Activated T-helper 9 cell treated with anti-CD3 and anti-CD28 coated beads, Interleukin-2, amount 50 U/mL, for 16 hours (primary cell): ENCODE measurements around the gene FAM151B.
"Not testable (repeated sequence)": the region's sequence is repeated elsewhere in the genome, so short reads cannot be mapped to it uniquely, and the experiment has no call there.

Experiments
- DNase-seq: peaks from one replicate; pipeline ENCODE4 v3.0.0-alpha.2; 2020; ENCODE audit warnings: low read depth

The FAM151B gene

DNA sequence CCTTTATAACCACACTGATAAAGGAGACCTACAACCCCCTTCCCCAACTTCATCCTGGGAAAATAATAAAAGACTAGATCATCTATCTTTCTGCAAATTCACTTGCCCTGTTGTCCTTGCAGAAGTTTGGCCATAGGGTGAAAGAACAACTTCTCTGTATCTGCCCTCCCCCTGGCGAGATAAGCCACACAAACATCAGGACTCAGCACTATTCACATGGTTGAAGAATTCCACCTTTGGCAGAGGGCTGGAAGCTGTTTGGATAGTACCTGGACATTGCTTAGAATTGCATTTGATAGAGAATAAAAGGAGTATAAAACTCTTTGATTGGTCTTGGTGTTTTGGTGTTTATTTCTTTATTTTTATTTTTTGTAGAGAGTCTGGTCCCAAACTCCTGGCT is 16.9 kb downstream of the FAM151B start:
- DNase-seq: no peak

DNA sequence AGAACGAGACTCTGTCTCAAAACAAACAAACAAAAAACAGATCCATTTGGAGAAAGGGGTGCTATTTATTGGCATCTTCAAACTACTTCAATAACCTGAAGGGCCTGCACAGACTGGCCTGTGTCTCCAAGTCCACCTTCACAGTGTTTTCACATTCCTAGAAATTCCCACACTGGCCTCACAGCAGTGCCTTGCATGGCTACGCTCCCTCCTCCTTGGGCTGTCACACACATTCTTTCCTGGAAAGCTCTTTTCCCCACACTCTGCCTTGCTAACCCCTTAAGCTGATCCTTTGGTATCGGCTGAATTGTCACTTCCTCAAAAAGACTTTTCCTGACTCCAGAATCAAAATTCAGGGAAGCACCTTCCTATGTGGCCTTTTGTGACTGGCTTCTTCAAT is 19.8 kb downstream of the FAM151B start:
- no peak for DNase-seq

DNA sequence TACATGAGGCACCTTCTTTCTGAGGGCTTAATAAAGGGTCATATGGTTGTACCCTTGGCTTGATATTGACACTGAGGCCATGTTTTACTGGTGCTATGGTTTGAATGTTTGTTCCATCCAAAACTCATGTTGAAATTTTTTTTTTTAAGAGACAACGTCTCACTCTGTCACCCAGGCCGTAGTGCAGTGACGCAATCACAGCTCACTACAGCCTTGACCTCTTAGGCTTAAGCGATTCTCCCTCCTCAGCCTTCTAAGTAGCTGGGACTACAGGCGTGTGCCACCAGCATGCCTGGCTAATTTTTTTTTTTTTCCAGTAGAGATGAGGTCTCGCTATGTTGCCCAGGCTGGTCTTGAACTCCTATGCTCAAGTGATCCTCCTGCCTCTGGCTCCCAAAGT is 20.9 kb downstream of the FAM151B start:
- no peak for DNase-seq

DNA sequence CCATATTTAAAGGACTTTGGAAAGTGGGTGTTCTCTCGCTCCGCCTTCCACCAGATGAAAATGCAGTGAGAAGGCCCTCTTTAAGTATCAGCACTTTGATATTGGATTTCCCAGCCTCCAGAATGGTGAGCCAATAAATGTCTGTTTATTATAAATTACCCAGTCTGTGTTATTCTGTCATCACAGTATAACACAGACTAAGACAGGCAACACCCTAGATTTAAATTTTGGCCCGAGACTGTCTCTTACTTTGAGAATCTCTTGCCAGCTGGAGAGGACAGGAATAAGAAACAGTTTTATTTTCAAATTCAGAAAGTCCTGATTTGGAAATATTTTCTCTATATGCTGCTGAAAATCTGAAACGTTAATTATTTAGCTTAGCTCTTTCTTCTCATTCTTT is 21.5 kb downstream of the FAM151B start:
- DNase-seq: no peak

DNA sequence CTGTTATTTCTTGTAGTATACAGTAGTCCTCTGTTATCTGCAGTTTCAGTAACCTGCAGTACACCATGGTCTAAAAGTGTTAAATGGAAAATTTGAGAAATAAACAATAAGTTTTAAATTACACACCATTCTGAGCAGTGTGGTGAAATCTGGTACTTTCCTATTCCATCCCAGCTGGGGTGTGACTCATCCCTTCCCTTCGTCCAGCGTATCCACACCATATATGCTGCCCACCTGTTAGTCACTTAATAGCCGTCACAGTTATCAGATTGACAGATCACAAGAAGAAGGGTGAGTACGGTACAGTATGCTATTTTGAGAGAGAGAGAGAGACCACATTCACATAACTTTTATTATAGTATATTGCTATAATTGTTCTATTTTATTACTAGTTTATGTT is 28.9 kb downstream of the FAM151B start:
- no peak for DNase-seq

DNA sequence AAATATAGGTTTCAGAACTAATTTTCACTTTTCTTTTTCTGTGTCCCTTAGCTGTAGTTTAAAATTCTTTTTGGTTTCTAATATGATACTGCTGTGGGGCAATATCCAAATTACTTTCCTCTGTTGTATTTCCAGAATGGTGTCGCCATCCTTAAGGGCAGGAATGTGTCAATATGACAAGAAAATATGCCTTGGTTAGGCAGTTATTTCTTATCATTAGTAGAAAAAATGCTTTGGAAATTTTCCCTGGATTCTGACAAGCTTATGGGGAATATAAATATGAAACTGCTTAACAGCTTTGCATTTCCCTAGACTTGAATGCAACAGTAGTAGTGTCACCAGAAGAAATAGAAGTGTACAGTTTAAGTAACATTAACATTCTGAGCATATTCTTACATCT is 52.8 kb downstream of the FAM151B start:
- DNase-seq: no peak

DNA sequence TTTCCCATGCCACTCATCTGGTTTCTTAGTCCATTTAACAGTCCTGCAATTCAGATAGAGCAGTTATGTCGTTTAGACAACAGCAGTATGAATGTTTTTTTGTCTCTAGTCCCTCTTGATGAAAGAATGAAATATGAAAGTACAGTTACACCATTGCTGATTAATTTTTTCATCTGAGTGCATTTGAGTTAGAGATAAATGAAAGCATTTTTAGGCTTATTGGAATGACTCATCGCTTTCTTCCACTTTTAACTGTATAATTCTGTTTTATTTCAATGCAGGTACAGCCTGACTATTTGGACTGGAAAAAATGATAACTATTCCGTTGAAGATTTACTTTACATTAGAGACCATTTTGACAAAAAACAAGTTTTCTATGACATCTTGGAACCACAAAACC is 53.5 kb downstream of the FAM151B start:
- DNase-seq: no peak

DNA sequence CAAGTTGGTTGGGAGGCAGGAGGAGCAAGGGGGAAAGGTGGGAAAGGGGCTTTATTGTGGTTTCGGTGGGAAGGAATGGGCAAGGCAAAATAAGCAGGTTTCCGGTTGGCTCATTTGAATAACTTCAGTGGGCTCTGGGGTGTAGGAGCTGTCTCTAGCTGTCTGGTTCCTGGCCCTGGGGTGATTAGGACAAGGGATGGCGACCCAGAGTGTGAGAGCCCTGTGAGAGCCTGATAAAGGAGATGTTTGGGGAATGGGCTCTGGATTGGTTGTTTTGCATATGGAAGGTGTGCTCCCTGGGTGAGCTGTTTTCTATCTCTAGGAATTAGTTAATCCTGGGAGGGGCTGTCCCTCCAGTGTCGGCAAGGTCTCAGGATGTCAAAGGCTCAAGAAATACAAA is 66.7 kb downstream of the FAM151B start:
- no peak for DNase-seq

DNA sequence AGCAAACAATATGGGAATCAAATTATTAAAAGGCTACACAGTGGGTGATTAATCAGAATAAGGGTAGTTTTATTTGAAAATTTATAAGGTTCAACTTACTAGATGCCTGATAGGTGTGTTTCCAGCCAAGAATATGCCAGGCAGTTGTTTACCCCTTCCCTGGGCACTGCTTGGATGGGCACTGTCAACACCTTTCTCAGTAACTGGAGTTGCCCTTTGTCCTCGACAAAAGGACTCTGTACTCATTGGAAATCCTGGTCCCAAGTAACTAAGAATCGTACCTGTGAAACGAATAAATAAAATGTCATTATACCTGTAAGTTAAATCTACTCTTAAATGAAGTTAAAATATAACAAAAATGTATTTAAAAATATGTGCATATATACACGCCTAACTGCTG is 67.2 kb downstream of the FAM151B start:
- no peak for DNase-seq

DNA sequence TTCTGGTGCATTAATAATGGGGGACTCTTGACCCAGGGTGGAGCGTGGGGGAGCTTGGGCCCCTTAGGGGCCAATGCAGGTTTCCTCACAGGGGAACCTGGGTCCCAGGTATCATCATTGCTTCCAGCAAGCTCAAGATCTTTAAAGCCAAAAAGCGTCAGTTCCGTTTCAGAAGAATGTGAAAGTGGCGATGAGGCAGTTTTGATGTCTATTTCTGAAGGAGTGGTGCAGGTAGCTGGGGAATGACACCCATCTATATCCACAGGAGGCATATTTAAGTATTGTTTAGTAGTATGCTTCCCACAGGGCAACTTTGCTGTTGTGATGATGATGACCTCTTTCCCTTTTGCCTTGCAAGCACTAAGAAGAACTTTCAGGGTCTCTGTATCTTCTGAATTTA is 71.3 kb downstream of the FAM151B start:
- DNase-seq: no peak

DNA sequence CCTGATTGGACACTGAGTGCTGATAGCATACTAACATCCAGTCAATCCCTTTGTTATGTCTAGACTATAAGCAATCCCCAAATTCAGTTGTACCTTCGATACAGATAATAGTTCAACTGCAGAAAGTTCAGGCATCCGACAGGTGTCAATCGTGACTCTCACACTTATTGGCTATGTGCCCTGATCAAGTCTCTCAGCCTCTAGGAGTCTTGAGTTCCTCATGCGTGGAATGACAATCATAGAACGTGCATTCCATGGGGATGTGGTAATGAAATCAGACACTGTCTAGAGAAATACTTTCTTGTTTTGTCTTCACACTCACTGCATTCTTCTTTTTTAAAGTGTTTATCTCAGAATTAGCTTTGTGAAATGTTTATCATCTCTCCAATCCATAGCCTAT is 77.4 kb downstream of the FAM151B start:
- no peak for DNase-seq

DNA sequence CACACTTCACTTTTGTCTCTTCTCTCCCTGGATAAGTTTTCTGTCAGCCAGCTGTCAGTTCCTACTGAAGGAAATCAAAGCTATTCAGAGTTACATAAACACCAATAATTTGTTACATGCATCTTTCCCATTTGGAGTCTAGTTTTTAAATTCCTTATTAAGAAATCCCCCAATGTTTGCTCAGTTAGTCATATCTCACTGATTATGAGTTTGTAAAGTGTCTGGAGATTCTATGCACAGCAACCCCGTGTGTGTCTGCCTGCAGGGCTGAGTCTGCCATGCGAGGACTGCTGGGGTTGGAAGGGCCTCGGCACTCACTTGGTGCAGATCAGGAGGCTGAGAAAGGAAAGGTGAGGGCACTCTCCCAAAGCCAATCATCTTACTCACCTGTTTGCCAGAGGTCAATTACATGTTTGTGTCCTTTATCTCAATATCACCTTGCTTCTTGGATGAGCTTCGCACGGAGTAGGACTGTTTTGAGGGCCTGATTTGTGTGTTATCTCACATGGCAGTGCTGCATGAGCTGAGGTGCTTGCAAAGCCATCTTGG is 78.9 kb downstream of the FAM151B start:
- DNase-seq: no peak

DNA sequence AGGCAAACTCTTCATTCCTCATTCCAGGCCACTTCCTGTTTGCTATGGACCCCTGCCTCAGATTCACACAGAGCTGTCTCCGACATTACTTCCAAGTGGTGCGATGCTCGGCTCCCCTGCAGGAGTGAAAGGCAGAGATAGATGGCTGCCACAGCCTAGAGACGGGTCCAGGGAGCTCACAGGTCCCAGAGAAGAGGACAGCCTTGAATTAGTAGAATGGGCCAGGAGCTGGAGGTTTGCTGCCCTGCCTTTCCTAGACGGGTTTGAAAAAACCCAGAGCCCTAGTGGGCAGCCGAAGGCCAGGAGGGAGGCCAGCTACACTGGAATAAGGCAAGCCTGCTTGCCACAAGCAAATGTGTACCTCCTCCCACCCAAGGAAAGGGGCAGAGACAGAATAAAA is 80.4 kb downstream of the FAM151B start:
- no peak for DNase-seq

DNA sequence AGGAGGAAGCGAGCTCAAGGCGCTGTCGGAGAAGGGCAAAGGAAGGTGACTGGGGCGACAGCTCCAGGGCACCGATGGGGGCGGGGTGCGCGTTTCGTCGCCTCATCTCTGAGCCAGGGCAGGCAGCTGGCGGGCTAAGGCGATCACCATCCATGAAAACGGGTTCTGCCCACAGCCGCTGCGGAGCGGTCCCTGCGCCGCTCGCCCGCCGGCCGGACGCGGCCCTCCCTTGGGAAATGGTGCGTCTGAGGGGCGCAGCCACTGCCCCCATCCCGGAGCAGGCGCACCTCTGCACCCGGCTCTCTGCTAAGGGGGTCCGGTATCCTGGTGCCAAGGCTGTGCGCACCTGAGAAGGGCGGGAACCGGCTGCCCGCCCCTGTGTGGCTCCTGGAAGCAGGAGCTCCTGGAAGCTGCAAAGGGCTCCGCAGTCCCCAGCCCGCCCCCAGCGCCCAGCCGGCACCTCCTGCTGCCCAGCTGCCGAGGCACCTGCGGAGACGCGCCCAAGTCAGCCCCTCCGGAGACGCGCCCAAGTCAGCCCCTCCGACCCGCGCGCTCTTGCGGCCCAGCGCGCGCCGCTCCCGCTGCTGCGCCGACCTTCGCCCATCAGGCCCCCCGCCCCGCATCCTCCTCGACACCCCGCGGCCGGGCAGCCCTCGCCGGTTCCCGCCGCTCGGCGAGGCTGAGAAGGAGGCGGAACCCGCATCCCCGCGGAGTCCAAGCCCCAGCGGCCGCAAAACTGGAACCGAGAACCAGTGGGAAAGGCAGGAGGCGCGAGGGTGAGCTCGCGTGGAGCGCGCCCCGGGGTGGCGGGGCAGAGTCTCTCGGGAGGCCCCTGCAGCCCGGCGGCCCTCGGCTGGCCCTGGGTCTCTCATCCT is 81.4 kb downstream of the FAM151B start:
- no peak for DNase-seq

DNA sequence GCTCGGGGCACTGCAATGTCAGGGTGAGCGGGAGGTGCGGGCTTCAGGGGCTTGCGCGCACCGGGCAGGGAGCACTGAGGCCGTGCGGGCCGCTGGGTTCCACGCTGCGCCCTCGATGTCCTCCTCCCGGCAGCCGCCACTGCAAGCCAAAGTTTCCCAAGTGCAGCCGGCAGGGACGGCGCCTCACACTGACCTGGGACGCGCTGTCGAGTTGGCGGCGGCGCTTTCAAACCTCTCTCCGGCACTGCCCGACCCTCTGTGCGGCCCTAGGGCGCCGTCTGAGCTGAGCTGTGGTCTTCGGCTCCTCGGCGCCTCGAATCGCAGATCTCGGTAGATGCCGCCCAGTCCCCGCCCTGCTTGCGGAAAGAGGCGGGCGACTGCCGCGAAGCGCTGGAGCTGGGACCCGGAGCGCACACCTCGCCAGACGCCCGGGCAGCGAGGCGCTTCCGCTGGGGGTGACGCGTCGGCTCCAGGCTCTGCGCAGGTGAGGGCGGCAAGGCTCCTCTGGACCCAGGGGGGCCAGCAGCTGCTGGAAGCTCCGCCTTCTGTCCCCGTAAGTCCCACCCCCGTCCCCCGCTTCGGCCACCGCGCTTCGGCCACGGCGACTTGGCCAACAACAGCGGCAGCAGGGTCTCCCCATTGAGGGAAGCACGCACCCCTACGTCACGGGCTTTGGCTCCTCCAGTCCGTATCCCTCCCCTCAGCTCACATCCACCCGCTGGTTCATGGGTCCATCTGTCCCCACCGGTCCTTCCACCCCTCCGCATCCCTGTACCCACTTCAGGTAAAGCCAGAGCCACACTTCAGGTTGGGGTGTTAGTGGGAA is 82.3 kb downstream of the FAM151B start, which contains the start of gene ANKRD34B:
TSS of gene ANKRD34B (minus strand) at position 320 of the 826 bp plus-strand sequence. CDS start 10,261 bp downstream, outside the sequence.
- no peak for DNase-seq

DNA sequence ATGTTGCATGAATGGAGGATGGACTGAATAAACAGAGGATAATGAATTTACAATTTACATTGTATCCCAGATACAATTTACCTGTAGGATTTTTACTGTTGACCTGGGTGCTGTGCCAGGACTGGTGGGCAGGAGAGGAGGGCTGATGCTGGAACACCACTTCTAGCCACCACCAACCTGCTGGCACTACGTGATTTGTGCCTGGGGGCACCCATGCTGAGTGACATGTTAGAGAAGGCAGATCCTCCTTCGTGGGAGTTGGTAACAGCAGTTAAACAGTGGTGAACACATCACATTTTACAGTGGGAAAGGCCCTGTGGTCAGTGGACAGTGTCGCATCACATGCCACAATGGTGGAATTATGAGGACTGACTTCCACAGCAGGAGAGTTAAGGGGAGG is 85.2 kb downstream of the FAM151B start:
- DNase-seq: no peak

DNA sequence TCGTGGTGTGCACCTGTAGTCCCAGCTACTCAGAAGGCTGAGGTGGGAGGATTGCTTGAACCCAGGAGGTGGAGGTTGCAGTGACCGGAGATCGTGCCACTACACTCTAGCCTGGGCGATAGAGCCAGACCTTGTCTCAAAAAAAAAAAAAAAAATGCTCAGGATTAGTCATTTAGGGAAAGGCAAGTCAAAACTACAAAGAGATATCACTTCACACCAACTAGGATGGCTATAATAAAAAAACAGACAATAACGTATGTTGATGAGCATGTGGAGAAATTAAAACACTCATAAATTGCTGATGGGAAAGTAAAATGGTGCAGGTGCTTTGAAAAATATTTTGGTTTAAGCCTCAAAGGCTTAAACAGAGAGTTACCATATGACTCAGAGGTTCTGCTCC is 88.5 kb downstream of the FAM151B start:
- DNase-seq: no peak

DNA sequence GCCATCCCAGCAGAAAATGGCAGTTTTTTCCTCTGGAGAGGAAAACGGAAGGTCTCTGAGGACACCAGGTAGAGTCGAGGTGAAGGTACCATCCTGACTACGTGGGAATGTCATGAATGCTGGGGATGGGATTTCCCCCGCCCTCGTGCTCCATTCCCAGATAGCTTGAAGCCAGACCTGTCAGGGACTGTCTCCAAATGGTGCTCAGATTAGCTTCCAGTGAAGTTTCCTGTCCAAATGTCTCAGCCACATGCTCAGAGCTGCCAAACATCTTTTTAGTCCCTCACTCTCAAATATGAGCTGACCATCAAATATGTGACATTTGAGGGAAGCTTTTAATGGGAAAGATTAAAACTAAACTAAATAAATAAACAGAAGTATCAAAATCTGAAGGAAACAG is 89.8 kb downstream of the FAM151B start:
- no peak for DNase-seq

DNA sequence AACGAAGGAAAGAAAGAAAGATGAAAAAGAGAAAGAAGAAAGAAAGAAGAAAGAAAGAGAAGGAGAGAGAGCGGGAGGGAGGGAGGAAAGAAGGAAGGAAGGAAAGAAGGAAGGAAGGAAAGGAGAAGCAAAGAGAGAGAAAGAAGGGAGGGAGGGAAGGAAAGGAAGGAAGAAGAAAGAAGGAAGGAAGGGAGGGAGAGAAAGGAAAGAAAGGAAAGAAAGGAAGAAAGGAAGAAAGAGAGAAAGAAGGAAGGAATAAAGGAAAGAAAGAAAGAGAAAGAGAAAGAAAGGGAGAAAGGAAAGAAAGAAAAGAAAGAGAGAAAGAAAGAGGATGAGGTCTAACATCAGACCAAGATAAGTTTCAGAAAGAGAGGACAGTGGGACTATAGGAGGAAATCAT is 91.2 kb downstream of the FAM151B start:
- no peak for DNase-seq

DNA sequence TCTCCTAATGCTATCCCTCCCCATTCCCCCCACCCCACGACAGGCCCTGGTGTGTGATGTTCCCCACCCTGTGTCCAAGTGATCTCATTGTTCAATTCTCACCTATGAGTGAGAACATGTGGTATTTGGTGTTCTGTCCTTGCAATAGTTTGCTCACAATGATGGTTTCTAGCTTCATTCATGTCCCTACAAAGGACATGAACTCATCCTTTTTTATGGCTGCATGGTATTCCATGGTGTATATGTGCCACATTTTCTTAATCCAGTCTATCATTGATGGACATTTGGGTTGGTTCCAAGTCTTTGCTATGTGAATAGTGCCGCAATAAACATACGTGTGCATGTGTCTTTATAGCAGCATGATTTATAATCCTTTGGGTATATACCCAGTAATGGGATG is 92.4 kb downstream of the FAM151B start:
- not testable (repeated sequence) for DNase-seq

DNA sequence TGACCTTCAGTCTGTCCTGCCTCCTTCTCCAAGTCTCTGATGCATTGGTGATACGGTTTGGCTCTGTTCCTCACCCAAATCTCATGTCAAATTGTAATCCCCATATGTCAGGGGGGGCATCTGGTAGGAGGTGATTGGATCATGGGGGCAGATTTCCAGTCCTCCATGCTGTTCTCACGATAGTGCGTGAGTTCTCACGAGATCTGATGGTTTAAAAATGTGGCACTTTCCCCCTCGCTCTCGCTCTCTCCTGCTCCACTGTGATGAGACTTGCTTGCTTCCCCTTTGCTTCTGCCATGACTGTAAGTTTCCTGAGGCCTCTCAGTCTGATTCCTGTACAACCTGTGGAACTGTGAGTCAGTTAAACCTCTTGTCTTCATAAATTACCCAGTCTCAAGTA is 96.9 kb downstream of the FAM151B start:
- DNase-seq: no peak

DNA sequence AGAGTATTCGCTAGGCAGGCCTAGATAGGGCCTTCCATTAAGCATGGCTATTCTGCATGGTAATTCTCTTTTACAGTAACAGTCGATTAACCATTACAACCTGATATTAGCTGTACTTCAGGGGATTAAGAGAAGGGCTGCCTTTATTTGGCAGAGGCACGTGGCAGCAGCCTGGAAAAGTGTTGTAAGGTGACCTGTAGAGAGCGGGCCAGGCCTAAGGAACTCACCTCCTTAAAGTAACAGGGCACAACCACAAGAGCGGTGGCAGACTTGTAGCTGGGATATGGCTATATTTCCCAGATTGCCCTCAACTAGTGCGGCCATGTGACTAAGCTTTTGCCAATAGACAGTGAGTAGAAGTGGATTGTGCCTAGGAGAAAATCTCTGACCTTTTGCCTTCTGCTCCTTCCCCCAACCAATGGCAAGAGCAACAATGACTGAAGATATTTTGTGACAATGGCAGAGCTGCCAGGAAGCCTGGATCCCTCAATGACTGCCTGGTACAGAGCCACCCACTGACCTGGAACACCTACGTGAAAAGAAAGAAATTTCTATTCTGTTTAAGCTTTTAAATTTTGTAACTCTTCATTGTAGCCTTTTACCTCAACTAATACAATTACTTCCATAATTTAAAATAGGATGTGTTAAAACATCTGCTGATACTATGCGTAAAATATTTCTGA is 101.1 kb downstream of the FAM151B start:
- no peak for DNase-seq
